KMS-11 (cell line): ENCODE measurements around the gene RPS21.
"Not testable (repeated sequence)": the region's sequence is repeated elsewhere in the genome, so short reads cannot be mapped to it uniquely, and the experiment has no call there.

Experiments
- H2AFZ ChIP-seq: fragments of 200-600 bp; sonication (generic); 2 replicates; pipeline ENCODE4 v1.6.1; 2016; ENCODE audit warnings: antibody characterized with exemption, mixed run types, low read depth
- H3K27ac ChIP-seq: fragments of 200-600 bp; sonication (generic); 2 replicates; pipeline ENCODE4 v1.6.1; 2016; ENCODE audit warnings: mild to moderate bottlenecking, mixed run types
- H3K27me3 ChIP-seq: fragments of 200-600 bp; sonication (generic); 2 replicates; pipeline ENCODE4 v1.6.1; 2017; ENCODE audit warnings: mild to moderate bottlenecking, low read depth, mixed run types, moderate library complexity; ENCODE audit not compliant: insufficient read depth
- H3K36me3 ChIP-seq: fragments of 200-600 bp; sonication (generic); 2 replicates; pipeline ENCODE4 v1.6.1; 2017; ENCODE audit warnings: mild to moderate bottlenecking, mixed run types; ENCODE audit not compliant: insufficient read depth
- H3K4me1 ChIP-seq: fragments of 200-600 bp; sonication (generic); 2 replicates; pipeline ENCODE4 v1.6.1; 2016; ENCODE audit warnings: mild to moderate bottlenecking, low read depth, mixed run types; ENCODE audit not compliant: poor library complexity, severe bottlenecking
- H3K4me2 ChIP-seq: fragments of 200-600 bp; sonication (generic); 2 replicates; pipeline ENCODE4 v1.7.0; 2016; ENCODE audit warnings: mild to moderate bottlenecking, mixed run types
- H3K4me3 ChIP-seq: fragments of 200-600 bp; sonication (generic); IDR thresholded peaks from 2 replicates; pipeline ENCODE4 v1.6.1; 2017; ENCODE audit warnings: low read depth, low read length, mixed read lengths; ENCODE audit not compliant: insufficient read depth
- H3K79me2 ChIP-seq: fragments of 200-600 bp; sonication (generic); 2 replicates; pipeline ENCODE4 v1.6.1; 2016; ENCODE audit warnings: low read depth, mixed run types; ENCODE audit not compliant: insufficient read depth
- H3K9ac ChIP-seq: fragments of 200-600 bp; sonication (generic); 2 replicates; pipeline ENCODE4 v1.6.1; 2016; ENCODE audit warnings: mild to moderate bottlenecking, mixed run types
- H4K20me1 ChIP-seq: fragments of 200-600 bp; sonication (generic); 2 replicates; pipeline ENCODE4 v1.6.1; 2016; ENCODE audit warnings: mild to moderate bottlenecking, mixed run types; ENCODE audit not compliant: insufficient read depth
- TF ChIP-seq, protein P1 (sequence below): fragments of 200-600 bp; sonication (generic); conservative IDR thresholded peaks from 2 replicates; pipeline ENCODE4 v1.6.1; 2017; ENCODE audit warnings: low read depth, mild to moderate bottlenecking, antibody characterized with exemption, low read length, moderate library complexity, mixed read lengths

RPS21 gene

DNA sequence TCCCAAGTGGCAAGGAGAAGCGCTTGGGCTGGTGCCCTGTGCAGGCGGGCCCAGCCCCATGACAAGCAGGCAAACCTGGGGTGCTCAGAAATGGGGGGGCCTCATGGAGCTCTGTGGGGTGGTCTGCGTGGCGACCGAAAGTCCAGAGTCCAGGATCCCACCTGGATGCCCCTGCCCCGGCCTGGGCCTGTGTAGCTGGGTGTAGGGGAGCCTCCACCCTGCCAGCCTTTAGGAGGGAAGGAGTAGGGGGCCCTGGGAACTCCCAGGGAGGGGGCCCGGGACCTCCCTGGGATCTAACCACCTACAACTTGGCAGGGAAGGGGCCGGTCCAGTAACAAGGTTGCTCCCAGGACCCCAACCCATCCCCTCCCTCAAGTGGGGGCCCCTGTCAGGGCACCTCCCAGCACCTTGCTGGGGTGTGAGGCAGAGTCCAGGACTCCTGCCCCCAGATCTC is 15.3 kb upstream of the RPS21 start:
- no peaks in the 10 kb centered on the region for H4K20me1 ChIP-seq
- no peak overlapping the region for H2AFZ ChIP-seq
- H3K79me2 ChIP-seq: no peaks in the 10 kb centered on the region
- H3K4me2 ChIP-seq: no peak overlapping the region
- peaks cover 19% of the 10 kb centered on the region for H3K4me1 ChIP-seq
- no peak overlapping the region for H3K4me3 ChIP-seq
- no peaks in the 10 kb centered on the region for H3K36me3 ChIP-seq
- H3K27me3 ChIP-seq: peaks cover 16% of the 10 kb centered on the region
- H3K27ac ChIP-seq: no peak overlapping the region
- TF ChIP-seq, protein P1, sequence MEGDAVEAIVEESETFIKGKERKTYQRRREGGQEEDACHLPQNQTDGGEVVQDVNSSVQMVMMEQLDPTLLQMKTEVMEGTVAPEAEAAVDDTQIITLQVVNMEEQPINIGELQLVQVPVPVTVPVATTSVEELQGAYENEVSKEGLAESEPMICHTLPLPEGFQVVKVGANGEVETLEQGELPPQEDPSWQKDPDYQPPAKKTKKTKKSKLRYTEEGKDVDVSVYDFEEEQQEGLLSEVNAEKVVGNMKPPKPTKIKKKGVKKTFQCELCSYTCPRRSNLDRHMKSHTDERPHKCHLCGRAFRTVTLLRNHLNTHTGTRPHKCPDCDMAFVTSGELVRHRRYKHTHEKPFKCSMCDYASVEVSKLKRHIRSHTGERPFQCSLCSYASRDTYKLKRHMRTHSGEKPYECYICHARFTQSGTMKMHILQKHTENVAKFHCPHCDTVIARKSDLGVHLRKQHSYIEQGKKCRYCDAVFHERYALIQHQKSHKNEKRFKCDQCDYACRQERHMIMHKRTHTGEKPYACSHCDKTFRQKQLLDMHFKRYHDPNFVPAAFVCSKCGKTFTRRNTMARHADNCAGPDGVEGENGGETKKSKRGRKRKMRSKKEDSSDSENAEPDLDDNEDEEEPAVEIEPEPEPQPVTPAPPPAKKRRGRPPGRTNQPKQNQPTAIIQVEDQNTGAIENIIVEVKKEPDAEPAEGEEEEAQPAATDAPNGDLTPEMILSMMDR: no peak
- H3K9ac ChIP-seq: no peak overlapping the region

GRCh38 chr20:62372042-62372993 is 14.6 kb upstream of the RPS21 start:
- no peaks in the 10 kb centered on the region for H4K20me1 ChIP-seq
- no peak overlapping the region for H2AFZ ChIP-seq
- no peaks in the 10 kb centered on the region for H3K36me3 ChIP-seq
- no peak overlapping the region for H3K4me2 ChIP-seq
- peaks cover 16% of the 10 kb centered on the region for H3K27me3 ChIP-seq
- TF ChIP-seq, protein P1: no peak
- H3K4me3 ChIP-seq: no peak overlapping the region
- H3K9ac ChIP-seq: no peak overlapping the region
- no peaks in the 10 kb centered on the region for H3K79me2 ChIP-seq
- H3K4me1 ChIP-seq: peaks cover 19% of the 10 kb centered on the region
- H3K27ac ChIP-seq: no peak overlapping the region

- H3K4me2 ChIP-seq: not testable (repeated sequence)
Measured at GRCh38 chr20:62373631-62374179, 13.2 kb upstream of the RPS21 start.

GRCh38 chr20:62374331-62375152 is 12.4 kb upstream of the RPS21 start:
- no peak overlapping the region for H3K9ac ChIP-seq
- no peak overlapping the region for H3K27ac ChIP-seq
- TF ChIP-seq, protein P1: no peak

More at GRCh38 chr20:62373631-62374179, 13.2 kb upstream of the RPS21 start:
- H3K4me1 ChIP-seq, H3K27me3 ChIP-seq, H3K4me3 ChIP-seq, H3K36me3 ChIP-seq, H4K20me1 ChIP-seq, H3K27ac ChIP-seq, H3K9ac ChIP-seq, H3K79me2 ChIP-seq, H2AFZ ChIP-seq: not testable (repeated sequence)

More at GRCh38 chr20:62374331-62375152, 12.4 kb upstream of the RPS21 start:
- no peaks in the 10 kb centered on the region for H3K36me3 ChIP-seq
- peaks cover 6% of the 10 kb centered on the region for H3K4me1 ChIP-seq
- no peak overlapping the region for H3K4me3 ChIP-seq
- no peaks in the 10 kb centered on the region; the same call in 1 of the 2 replicates for H3K27me3 ChIP-seq
- no peaks in the 10 kb centered on the region for H3K79me2 ChIP-seq
- no peak overlapping the region for H2AFZ ChIP-seq
- no peak overlapping the region for H3K4me2 ChIP-seq
- no peaks in the 10 kb centered on the region for H4K20me1 ChIP-seq
